H1 (cell line): ENCODE results near the gene MAP3K14. TPM values are rescaled to one million over a fixed set of nuclear protein-coding genes. Genes with fewer than 3 reads are reported as not detected.

Source experiments
- CTCF ChIA-PET: fragments of 300-600 bp; sonication (Branson Sonifier 250); formaldehyde crosslinking; loops from one replicate; lab custom pipeline; 2021; ENCODE audit not compliant: partially characterized antibody; lab: Charles Lee
- POLR2A ChIA-PET: fragments of 300-600 bp; sonication (Branson Sonifier 250); formaldehyde crosslinking; loops from one replicate; lab custom pipeline; 2021; ENCODE audit warnings: inconsistent platforms; ENCODE audit not compliant: partially characterized antibody; lab: Charles Lee
- DNase-seq, 2 experiments: peaks; one replicate each; pipeline versions ENCODE4 v3.0.0 to v3.0.0-alpha.2; 2010 to 2022; ENCODE audit warnings: low spot score in 2 of 2, low read depth in 1 of 2, mixed read lengths in 1 of 2
- FAIRE-seq: peaks from 2 replicates; lab custom pipeline; 2011; peaks lifted over from hg19 to GRCh38; lab: Jason Lieb, UNC
- H2AFZ ChIP-seq: 2 replicates; pipeline ENCODE4 v1.8.1; 2012; ENCODE audit warnings: low read length, inconsistent platforms
- H2AK5ac ChIP-seq: 2 replicates; pipeline ENCODE4 v1.6.1; 2013; ENCODE audit warnings: low read depth, low read length
- H2BK120ac ChIP-seq: replicated peaks from 2 replicates; pipeline ENCODE3; 2013; ENCODE audit warnings: low read depth, low read length, inconsistent platforms
- H2BK12ac ChIP-seq: 2 replicates; pipeline ENCODE4 v1.6.1; 2013; ENCODE audit warnings: low read depth, low read length
- H2BK15ac ChIP-seq: 2 replicates; pipeline ENCODE4 v1.6.1; 2013; ENCODE audit warnings: low read length
- H2BK20ac ChIP-seq: 2 replicates; pipeline ENCODE4 v1.6.1; 2013; ENCODE audit warnings: low read length
- H2BK5ac ChIP-seq: 2 replicates; pipeline ENCODE4 v1.6.1; 2013; ENCODE audit warnings: low read depth, low read length
- H3K14ac ChIP-seq: 2 replicates; pipeline ENCODE4 v1.6.1; 2013; ENCODE audit warnings: inconsistent platforms; ENCODE audit not compliant: insufficient read length
- H3K18ac ChIP-seq: 2 replicates; pipeline ENCODE4 v1.6.1; 2013; ENCODE audit warnings: low read length; ENCODE audit errors: extremely low read depth
- H3K23ac ChIP-seq: 2 replicates; pipeline ENCODE4 v1.6.1; 2013; ENCODE audit warnings: inconsistent platforms; ENCODE audit not compliant: insufficient read length
- H3K23me2 ChIP-seq: 2 replicates; pipeline ENCODE4 v1.6.1; 2013; ENCODE audit warnings: low read depth, low read length
- H3K27ac ChIP-seq: 2 replicates; pipeline ENCODE4 v1.6.1; 2011; ENCODE audit warnings: low read depth, low read length, inconsistent platforms
- H3K27me3 ChIP-seq, 4 experiments: replicated peaks in 1 of 4; 1 replicate in 1 of 4; 2 replicates in 3 of 4; pipeline versions ENCODE4 v1.6.1 to v1.8.1; 2011 to 2013; ENCODE audit warnings: low read length in 3 of 4, mild to moderate bottlenecking in 3 of 4, inconsistent platforms in 2 of 4, mixed read lengths in 2 of 4, moderate library complexity in 1 of 4; ENCODE audit not compliant: control insufficient read depth in 3 of 4, insufficient read depth in 3 of 4; ENCODE audit errors: extremely low read depth in 1 of 4
- H3K36me3 ChIP-seq, 4 experiments: 2 replicates each; pipeline versions ENCODE4 v1.6.1 to v1.8.1; 2011 to 2013; ENCODE audit warnings: mild to moderate bottlenecking in 4 of 4, low read length in 3 of 4, moderate library complexity in 2 of 4, control low read depth in 1 of 4, inconsistent platforms in 1 of 4; ENCODE audit not compliant: insufficient read depth in 4 of 4, control insufficient read depth in 2 of 4
- H3K4ac ChIP-seq: replicated peaks from 2 replicates; pipeline ENCODE3; 2013; ENCODE audit warnings: low read length, low read depth, mixed read lengths, inconsistent platforms; ENCODE audit not compliant: insufficient read length
- H3K4me1 ChIP-seq, 4 experiments: replicated peaks in 1 of 4; 1 replicate in 1 of 4; 2 replicates in 3 of 4; pipeline versions ENCODE4 v1.6.1 to v1.8.1; 2011 to 2013; ENCODE audit warnings: low read length in 3 of 4, inconsistent platforms in 2 of 4, mixed read lengths in 1 of 4; ENCODE audit not compliant: insufficient read depth in 4 of 4, control insufficient read depth in 3 of 4
- H3K4me2 ChIP-seq, 2 experiments: 2 replicates each; pipeline versions ENCODE4 v1.6.1 to v1.8.1; 2011 to 2013; ENCODE audit warnings: low read depth in 2 of 2, low read length in 2 of 2, control low read depth in 1 of 2, inconsistent platforms in 1 of 2, mild to moderate bottlenecking in 1 of 2; ENCODE audit not compliant: insufficient read depth in 1 of 2
- H3K4me3 ChIP-seq, 4 experiments: fragments of 200-600, 300-600 bp in 1 of 4; sonication (generic), shearing (Covaris generic), sonication (Bioruptor Twin) in 1 of 4; 2 replicates each; pipeline versions ENCODE4 v1.5.1 to v1.8.1; 2011 to 2016; ENCODE audit warnings: low read length in 4 of 4, low read depth in 3 of 4, control low read depth in 2 of 4, inconsistent platforms in 2 of 4, mild to moderate bottlenecking in 2 of 4, mixed read lengths in 1 of 4, moderate library complexity in 1 of 4; ENCODE audit not compliant: insufficient read depth in 2 of 4; ENCODE audit errors: extremely low read depth in 1 of 4
- H3K56ac ChIP-seq: replicated peaks from 2 replicates; pipeline ENCODE3; 2013; ENCODE audit warnings: low read depth, mild to moderate bottlenecking, mixed read lengths, low read length, inconsistent platforms; ENCODE audit not compliant: insufficient read length
- H3K79me1 ChIP-seq: 2 replicates; pipeline ENCODE4 v1.6.1; 2013; ENCODE audit warnings: low read depth, low read length, control low read depth
- H3K79me2 ChIP-seq, 2 experiments: 2 replicates each; pipeline versions ENCODE4 v1.6.1 to v1.8.1; 2012 to 2013; ENCODE audit warnings: low read length in 2 of 2, mild to moderate bottlenecking in 2 of 2, inconsistent platforms in 1 of 2; ENCODE audit not compliant: insufficient read depth in 2 of 2, control insufficient read depth in 1 of 2
- H3K9ac ChIP-seq, 4 experiments: replicated peaks in 1 of 4; 1 replicate in 1 of 4; 2 replicates in 3 of 4; pipeline versions ENCODE4 v1.6.1 to v1.8.1; 2011 to 2013; ENCODE audit warnings: low read depth in 3 of 4, low read length in 3 of 4, control low read depth in 2 of 4, mild to moderate bottlenecking in 2 of 4, moderate library complexity in 2 of 4, inconsistent platforms in 1 of 4; ENCODE audit errors: extremely low read depth in 1 of 4
- H3K9me3 ChIP-seq, 2 experiments: 2 replicates each; pipeline versions ENCODE4 v1.6.1 to v1.8.1; 2012 to 2013; ENCODE audit warnings: mild to moderate bottlenecking in 2 of 2, moderate library complexity in 2 of 2, control low read depth in 1 of 2, inconsistent platforms in 1 of 2, low read depth in 1 of 2, low read length in 1 of 2, mixed read lengths in 1 of 2; ENCODE audit not compliant: insufficient read depth in 2 of 2
- H4K20me1 ChIP-seq, 2 experiments: replicated peaks in 1 of 2; 2 replicates each; pipeline versions ENCODE3 to v1.8.1; 2011 to 2013; ENCODE audit warnings: inconsistent platforms in 2 of 2, low read length in 2 of 2, mild to moderate bottlenecking in 1 of 2; ENCODE audit not compliant: insufficient read depth in 2 of 2, control insufficient read depth in 1 of 2
- H4K5ac ChIP-seq: 2 replicates; pipeline ENCODE4 v1.6.1; 2013; ENCODE audit warnings: low read length, low read depth, mixed read lengths, inconsistent platforms; ENCODE audit not compliant: insufficient read length
- H4K8ac ChIP-seq: 2 replicates; pipeline ENCODE4 v1.8.0; 2013; ENCODE audit warnings: mild to moderate bottlenecking, moderate library complexity, low read length, inconsistent platforms; ENCODE audit not compliant: insufficient read depth; ENCODE audit errors: extremely low read depth
- H4K91ac ChIP-seq: replicated peaks from 2 replicates; pipeline ENCODE3; 2013; ENCODE audit warnings: low read length, mixed read lengths, inconsistent platforms; ENCODE audit not compliant: insufficient read length
- ATF2 ChIP-seq: IDR thresholded peaks from 2 replicates; pipeline ENCODE4 v1.6.1; 2012; ENCODE audit warnings: low read length, inconsistent platforms
- ATF3 ChIP-seq: IDR thresholded peaks from 2 replicates; pipeline ENCODE4 v1.6.1; 2011; ENCODE audit warnings: low read depth, mild to moderate bottlenecking, low read length; ENCODE audit not compliant: insufficient read depth
- CTBP2 ChIP-seq: IDR thresholded peaks from 2 replicates; pipeline ENCODE4 v1.7.0; 2011; ENCODE audit warnings: borderline replicate concordance, mild to moderate bottlenecking, moderate library complexity, mixed read lengths, low read length; ENCODE audit not compliant: insufficient read depth, insufficient read length
- HDAC2 ChIP-seq, 2 experiments: fragments of 300-600 bp in 1 of 2; sonication (generic) in 1 of 2; IDR thresholded peaks; 2 replicates each; pipeline ENCODE4 v1.6.1; 2011 to 2012; ENCODE audit warnings: low read depth in 2 of 2, low read length in 2 of 2, mild to moderate bottlenecking in 2 of 2, moderate library complexity in 2 of 2, borderline replicate concordance in 1 of 2, inconsistent platforms in 1 of 2
- HDAC6 ChIP-seq: IDR thresholded peaks from one replicate; pipeline ENCODE4 v1.7.1; 2012; ENCODE audit warnings: low read depth, mild to moderate bottlenecking, inconsistent platforms, low read length, moderate library complexity
- POU5F1 ChIP-seq: IDR thresholded peaks from 2 replicates; pipeline ENCODE4 v1.6.1; 2011; ENCODE audit warnings: low read depth, mild to moderate bottlenecking, low read length, moderate library complexity
- RFX5 ChIP-seq: IDR thresholded peaks from 2 replicates; pipeline ENCODE4 v1.6.1; 2011; ENCODE audit warnings: low read depth, low read length, improper control_type of control experiment, borderline replicate concordance
- SIN3A ChIP-seq, 2 experiments: IDR thresholded peaks in 1 of 2; conservative IDR thresholded peaks in 1 of 2; 2 replicates each; pipeline ENCODE4 v1.6.1; 2011 to 2012; ENCODE audit warnings: low read length in 2 of 2, improper control_type of control experiment in 1 of 2, low read depth in 1 of 2, mild to moderate bottlenecking in 1 of 2
- SP1 ChIP-seq: IDR thresholded peaks from 2 replicates; pipeline ENCODE4 v1.6.1; 2011; ENCODE audit warnings: low read depth, low read length
- TAF1 ChIP-seq: IDR thresholded peaks from 2 replicates; pipeline ENCODE4 v1.6.1; 2011; ENCODE audit warnings: mild to moderate bottlenecking, low read depth, low read length
- YY1 ChIP-seq: IDR thresholded peaks from 2 replicates; pipeline ENCODE4 v1.6.1; 2011; ENCODE audit warnings: low read depth, mild to moderate bottlenecking, low read length
- WGBS, 2 experiments: shearing (Covaris generic) in 1 of 2; methylation state at CpG; one replicate each; pipeline versions ENCODE4 v1.1.6 to v1.1.7; 2013 to 2015; ENCODE audit warnings: low lambda C conversion rate in 2 of 2, mixed read lengths in 2 of 2, inconsistent platforms in 1 of 2, low coverage in 1 of 2, missing lambda C conversion rate in 1 of 2; ENCODE audit not compliant: insufficient replicate concordance in 2 of 2, insufficient coverage in 1 of 2, insufficient read length in 1 of 2; ENCODE audit errors: extremely low coverage in 1 of 2, missing lambda C conversion rate in 1 of 2; 5-methylcytosine and 5-hydroxymethylcytosine counted together
- polyA plus RNA-seq, 7 experiments: library from polyadenylated mRNA; depleted of rRNA in 3 of 7; stranded (reverse) in 5 of 7; unstranded in 2 of 7; fragments of >200 nt in 5 of 7; fragments of 200-250 nt in 2 of 7; gene quantifications; 1 replicate in 5 of 7; 2 replicates in 1 of 7; 4 replicates in 1 of 7; pipeline versions ENCODE4 v1.2.1 to v1.2.3, GENCODE V29; 2011 to 2013; ENCODE audit warnings: missing spikeins in 2 of 7, mixed read lengths in 2 of 7
- total RNA-seq: library from RNA; stranded (reverse); fragmentation: NEBNext Ultra II Directional; extraction: Animal tissue kit (Norgen Biotek cat#: 25700); gene quantifications from 2 replicates; pipeline ENCODE4 v1.2.1, GENCODE V29; 2021

MAP3K14 gene
- total and polyA plus RNA-seq, 2 of the 8 experiments (the other 6 are each of a cell fraction or from before 2014, with no cell fraction given) = 5.2 to 6.1 TPM

GRCh38 chr17:45322168-45322567, 5.3 kb upstream of the MAP3K14 start:
- no peak overlapping the region for H3K14ac ChIP-seq
- no peak overlapping the region for H3K4me3 ChIP-seq
- H3K23ac ChIP-seq = no peak overlapping the region
- no peak overlapping the region for H2AK5ac ChIP-seq
- no peak overlapping the region for H2BK12ac ChIP-seq
- POLR2A ChIA-PET = no interaction called here
- H3K36me3 ChIP-seq = no peaks in the 10 kb centered on the region
- FAIRE-seq (no peak), DNase-seq (no peak)
- no peak overlapping the region for H4K5ac ChIP-seq
- no peak overlapping the region for H4K91ac ChIP-seq
- peaks cover 4% of the 10 kb centered on the region; the same call in 1 of the 2 replicates for H3K23me2 ChIP-seq
- no peak overlapping the region for H2BK15ac ChIP-seq
- WGBS, 2 experiments = 88% methylated on average over 2 of the region's 2 CpGs; no CpG with 5 or more reads in 1 of the 2 experiments
- no peak overlapping the region for H2AFZ ChIP-seq
- no peak overlapping the region for H3K56ac ChIP-seq
- no peak overlapping the region for H3K27ac ChIP-seq
- CTCF ChIA-PET = interaction anchor here (1.0 kb wide), 1 partner anchor 50 kb away, joined by 3 read pairs; no protein-coding TSS in a partner anchor
- H3K79me1 ChIP-seq = no peaks in the 10 kb centered on the region
- H3K27me3 ChIP-seq = peaks cover 0 to 2% (median 0%) of the 10 kb centered on the region in 4 experiments; a peak in 3 of 7 replicates
- no peaks in the 10 kb centered on the region for H3K9me3 ChIP-seq
- H3K4me1 ChIP-seq = peaks cover 0 to 5% (median 3%) of the 10 kb centered on the region in 4 experiments; a peak in 5 of 7 replicates
- no peak overlapping the region for H2BK120ac ChIP-seq
- H4K20me1 ChIP-seq = no peaks in the 10 kb centered on the region
- no peak overlapping the region for H3K4me2 ChIP-seq
- H3K4ac ChIP-seq = no peak overlapping the region
- no peaks in the 10 kb centered on the region for H3K79me2 ChIP-seq
- no peak overlapping the region for H3K9ac ChIP-seq
- no peak overlapping the region for H3K18ac ChIP-seq
- H2BK20ac ChIP-seq = 0 out of 2 replicates have a peak overlapping the region, but pooled peaks have one; percentile 48
- H4K8ac ChIP-seq = no peak overlapping the region
- no peak overlapping the region for H2BK5ac ChIP-seq
- TF ChIP-seq TAF1 = no peak
- TF ChIP-seq SP1 = no peak
- TF ChIP-seq CTBP2 = no peak
- no peak for TF ChIP-seq YY1
- TF ChIP-seq HDAC2 (IDR thresholded peaks at IDR 0.05; ENCODE audit: borderline replicate concordance in 1 of 2, low read depth in 2 of 2, low read length in 2 of 2) = no peak
- no peak for TF ChIP-seq HDAC6
- no peak for TF ChIP-seq POU5F1
- no peak for TF ChIP-seq ATF2
- TF ChIP-seq SIN3A (conservative IDR thresholded peaks at IDR 0.05 in 1 of 2, IDR thresholded peaks at IDR 0.05 in 1 of 2; ENCODE audit: low read depth in 1 of 2, low read length in 2 of 2) = no peak
- TF ChIP-seq ATF3 = no peak
- TF ChIP-seq RFX5 = no peak
